ENCODE measurements around the gene TAB2.

DNA sequence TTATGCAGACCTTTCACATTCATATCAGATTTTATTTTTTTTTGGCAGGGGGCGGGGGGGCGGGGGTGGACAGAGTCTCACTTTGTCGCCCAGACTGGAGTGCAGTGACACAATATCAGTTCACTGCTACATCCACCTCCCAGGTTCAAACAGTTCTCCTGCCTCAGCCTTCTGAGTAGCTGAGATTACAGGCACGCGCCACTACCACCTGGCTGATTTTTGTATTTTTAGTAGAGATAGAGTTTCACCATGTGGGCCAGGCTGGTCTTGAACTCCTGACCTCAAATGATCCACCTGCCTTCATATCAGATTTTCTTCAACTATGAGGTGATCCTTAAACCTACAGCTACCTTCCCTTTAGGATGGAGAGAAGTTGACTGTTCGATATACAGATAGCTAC lies 74.6 kb downstream of the TAB2 start:
- TF ChIP-seq, protein P1, sequence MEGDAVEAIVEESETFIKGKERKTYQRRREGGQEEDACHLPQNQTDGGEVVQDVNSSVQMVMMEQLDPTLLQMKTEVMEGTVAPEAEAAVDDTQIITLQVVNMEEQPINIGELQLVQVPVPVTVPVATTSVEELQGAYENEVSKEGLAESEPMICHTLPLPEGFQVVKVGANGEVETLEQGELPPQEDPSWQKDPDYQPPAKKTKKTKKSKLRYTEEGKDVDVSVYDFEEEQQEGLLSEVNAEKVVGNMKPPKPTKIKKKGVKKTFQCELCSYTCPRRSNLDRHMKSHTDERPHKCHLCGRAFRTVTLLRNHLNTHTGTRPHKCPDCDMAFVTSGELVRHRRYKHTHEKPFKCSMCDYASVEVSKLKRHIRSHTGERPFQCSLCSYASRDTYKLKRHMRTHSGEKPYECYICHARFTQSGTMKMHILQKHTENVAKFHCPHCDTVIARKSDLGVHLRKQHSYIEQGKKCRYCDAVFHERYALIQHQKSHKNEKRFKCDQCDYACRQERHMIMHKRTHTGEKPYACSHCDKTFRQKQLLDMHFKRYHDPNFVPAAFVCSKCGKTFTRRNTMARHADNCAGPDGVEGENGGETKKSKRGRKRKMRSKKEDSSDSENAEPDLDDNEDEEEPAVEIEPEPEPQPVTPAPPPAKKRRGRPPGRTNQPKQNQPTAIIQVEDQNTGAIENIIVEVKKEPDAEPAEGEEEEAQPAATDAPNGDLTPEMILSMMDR (IDR thresholded peaks at IDR 0.05) = no peak
- TF ChIP-seq HOXB13 (CRISPR knock-in tag; IDR thresholded peaks at IDR 0.05; ENCODE audit: low read depth) (no peak), RNF2 (IDR thresholded peaks at IDR 0.05; ENCODE audit: borderline replicate concordance, low read depth) (no peak), CBX2 (IDR thresholded peaks at IDR 0.05; ENCODE audit: borderline replicate concordance, low read depth) (no peak), PHF8 (IDR thresholded peaks at IDR 0.05; ENCODE audit: borderline replicate concordance, low read depth) (no peak)
- TF ChIP-seq, protein P2, sequence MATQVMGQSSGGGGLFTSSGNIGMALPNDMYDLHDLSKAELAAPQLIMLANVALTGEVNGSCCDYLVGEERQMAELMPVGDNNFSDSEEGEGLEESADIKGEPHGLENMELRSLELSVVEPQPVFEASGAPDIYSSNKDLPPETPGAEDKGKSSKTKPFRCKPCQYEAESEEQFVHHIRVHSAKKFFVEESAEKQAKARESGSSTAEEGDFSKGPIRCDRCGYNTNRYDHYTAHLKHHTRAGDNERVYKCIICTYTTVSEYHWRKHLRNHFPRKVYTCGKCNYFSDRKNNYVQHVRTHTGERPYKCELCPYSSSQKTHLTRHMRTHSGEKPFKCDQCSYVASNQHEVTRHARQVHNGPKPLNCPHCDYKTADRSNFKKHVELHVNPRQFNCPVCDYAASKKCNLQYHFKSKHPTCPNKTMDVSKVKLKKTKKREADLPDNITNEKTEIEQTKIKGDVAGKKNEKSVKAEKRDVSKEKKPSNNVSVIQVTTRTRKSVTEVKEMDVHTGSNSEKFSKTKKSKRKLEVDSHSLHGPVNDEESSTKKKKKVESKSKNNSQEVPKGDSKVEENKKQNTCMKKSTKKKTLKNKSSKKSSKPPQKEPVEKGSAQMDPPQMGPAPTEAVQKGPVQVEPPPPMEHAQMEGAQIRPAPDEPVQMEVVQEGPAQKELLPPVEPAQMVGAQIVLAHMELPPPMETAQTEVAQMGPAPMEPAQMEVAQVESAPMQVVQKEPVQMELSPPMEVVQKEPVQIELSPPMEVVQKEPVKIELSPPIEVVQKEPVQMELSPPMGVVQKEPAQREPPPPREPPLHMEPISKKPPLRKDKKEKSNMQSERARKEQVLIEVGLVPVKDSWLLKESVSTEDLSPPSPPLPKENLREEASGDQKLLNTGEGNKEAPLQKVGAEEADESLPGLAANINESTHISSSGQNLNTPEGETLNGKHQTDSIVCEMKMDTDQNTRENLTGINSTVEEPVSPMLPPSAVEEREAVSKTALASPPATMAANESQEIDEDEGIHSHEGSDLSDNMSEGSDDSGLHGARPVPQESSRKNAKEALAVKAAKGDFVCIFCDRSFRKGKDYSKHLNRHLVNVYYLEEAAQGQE (IDR thresholded peaks at IDR 0.05) = no peak
